Measurements from ENCODE around the gene KCNF1.

KCNF1 gene

DNA sequence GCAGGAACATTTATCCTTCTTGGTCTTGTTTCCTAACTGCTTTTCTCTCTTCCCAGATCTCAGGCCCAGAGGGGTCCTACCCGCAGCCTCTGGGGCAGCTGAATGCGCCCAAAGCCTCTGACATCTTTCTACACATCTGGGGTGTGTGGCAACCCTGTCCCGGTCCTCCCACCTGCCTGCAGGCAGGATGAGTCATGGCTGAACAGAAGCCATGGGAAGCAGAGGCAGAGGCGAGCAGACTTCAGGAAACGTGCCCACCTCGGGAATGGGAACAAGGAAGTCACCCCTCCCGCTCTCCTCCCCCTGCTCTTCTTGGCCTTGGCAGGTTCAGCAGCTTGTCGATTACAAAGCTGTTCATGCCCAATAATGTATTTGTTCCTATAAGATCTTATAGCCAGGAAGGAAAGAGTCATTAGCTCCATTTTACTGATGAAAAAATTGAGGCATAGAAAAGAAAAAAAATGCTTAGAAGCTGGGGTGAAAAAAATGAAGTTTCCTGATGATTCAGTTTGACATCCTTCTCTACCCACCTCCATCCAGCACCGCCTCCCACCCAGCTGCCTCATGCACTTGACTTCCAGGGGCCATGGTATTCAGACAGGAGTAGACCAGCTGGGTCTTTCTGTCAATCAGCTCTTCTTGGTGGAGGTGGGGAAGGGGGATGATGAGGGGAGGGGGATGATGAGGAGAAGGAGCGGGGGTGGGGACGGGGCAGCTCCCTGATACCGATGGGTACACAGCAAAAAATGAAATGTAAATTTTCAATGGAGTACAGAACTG, 10.4 kb upstream of the KCNF1 start:
- no peak for DNase-seq (ENCODE audit: low read depth in 2 of 2, low spot score in 1 of 2)

- DNase-seq (ENCODE audit: low read depth in 2 of 2, low spot score in 1 of 2), result no peak
Observed at GRCh38 chr2:10903861-10904210, 7.9 kb upstream of the KCNF1 start.

- DNase-seq (ENCODE audit: low read depth in 2 of 2, low spot score in 1 of 2), result no peak
Observed at GRCh38 chr2:10904455-10904854, 7.3 kb upstream of the KCNF1 start.

DNA sequence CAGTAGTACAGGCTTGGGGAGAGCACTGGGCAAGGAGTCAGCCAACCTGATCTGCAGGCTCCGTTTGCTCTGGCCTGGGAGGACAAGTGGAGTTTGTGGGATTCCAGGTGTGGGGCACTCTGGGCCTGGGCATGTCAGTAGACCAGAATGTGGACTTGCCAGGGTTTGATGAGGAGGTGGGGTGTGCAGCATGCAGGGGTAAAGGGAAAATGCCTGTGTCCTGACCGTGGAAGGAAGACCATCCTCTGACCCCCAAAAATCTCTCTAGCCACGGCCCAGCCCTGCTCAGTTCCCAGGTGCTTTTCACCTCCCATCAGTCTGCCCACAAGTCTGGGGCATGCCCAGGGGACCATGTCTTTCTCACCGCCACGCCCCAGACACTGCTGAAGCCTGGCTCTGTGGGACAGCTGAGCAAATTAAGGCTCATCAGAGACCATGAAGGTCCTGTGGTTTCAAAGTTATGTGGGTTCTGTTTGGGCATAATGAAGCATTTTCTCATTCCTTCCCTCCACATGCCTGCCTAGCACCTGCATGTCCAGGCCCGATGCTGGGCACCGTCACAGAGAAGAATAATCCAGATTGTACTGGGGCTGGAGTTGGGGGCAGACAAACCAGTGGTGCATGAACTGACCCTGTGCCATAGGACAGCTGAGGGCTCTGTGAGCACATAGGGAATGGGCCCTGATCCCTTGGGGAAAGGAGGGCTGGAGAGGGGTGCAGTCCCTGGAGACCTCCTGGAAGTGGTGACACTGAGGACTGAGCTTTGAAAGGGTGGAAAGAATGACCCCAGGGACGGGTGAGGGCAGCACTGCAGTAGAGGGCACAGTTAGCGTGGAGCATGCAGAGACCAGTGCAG, 6.5 kb upstream of the KCNF1 start:
- DNase-seq (ENCODE audit: low read depth in 2 of 2, low spot score in 1 of 2), result no peak

DNA sequence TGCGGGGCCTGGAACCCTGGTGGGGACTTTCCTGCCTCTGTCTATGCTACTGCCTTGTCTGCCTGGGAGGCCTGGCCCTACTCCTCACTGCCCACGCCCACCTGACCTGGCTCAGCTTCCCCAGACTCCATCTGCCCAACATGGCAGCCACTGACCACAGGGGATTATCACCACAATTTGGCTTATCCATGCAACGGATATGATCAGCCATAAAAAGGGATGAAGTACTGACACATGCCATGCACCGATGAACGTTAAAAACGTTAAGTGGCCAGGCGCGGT, 5.9 kb upstream of the KCNF1 start:
- DNase-seq (ENCODE audit: low read depth in 2 of 2, low spot score in 1 of 2), result no peak

- no peak for DNase-seq (ENCODE audit: low read depth in 2 of 2, low spot score in 1 of 2)
Observed at GRCh38 chr2:10906926-10907625, 4.7 kb upstream of the KCNF1 start.

DNA sequence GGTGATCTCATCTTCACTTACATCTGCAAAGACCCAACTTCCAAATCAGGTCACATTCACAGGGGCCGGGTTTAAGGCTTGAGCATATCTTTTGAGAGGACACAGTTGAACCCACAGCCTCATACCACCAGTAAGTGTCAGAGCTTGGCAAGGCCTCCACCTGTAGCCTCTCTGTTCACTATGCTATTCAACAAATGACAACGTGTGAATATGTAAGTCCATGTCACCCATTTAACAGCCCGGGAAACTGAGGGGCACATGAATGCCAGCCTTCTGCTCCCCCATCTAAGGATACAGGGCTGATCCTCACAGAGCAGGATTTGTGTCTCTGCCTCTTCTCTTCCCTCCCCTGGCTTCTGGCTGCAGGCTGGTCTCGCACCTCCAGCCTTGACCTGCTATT, 3.5 kb upstream of the KCNF1 start:
- DNase-seq (ENCODE audit: low read depth in 2 of 2, low spot score in 1 of 2), result no peak

- DNase-seq (ENCODE audit: low read depth in 2 of 2, low spot score in 1 of 2), result no peak
Observed at GRCh38 chr2:10909050-10909995, 2.4 kb upstream of the KCNF1 start.

GRCh38 chr2:10909996-10910341, 1.8 kb upstream of the KCNF1 start:
- no peak for DNase-seq (ENCODE audit: low read depth in 2 of 2, low spot score in 1 of 2)

- DNase-seq (ENCODE audit: low read depth in 2 of 2, low spot score in 1 of 2), result no peak
Observed at GRCh38 chr2:10910625-10911024, 1.1 kb upstream of the KCNF1 start.

DNA sequence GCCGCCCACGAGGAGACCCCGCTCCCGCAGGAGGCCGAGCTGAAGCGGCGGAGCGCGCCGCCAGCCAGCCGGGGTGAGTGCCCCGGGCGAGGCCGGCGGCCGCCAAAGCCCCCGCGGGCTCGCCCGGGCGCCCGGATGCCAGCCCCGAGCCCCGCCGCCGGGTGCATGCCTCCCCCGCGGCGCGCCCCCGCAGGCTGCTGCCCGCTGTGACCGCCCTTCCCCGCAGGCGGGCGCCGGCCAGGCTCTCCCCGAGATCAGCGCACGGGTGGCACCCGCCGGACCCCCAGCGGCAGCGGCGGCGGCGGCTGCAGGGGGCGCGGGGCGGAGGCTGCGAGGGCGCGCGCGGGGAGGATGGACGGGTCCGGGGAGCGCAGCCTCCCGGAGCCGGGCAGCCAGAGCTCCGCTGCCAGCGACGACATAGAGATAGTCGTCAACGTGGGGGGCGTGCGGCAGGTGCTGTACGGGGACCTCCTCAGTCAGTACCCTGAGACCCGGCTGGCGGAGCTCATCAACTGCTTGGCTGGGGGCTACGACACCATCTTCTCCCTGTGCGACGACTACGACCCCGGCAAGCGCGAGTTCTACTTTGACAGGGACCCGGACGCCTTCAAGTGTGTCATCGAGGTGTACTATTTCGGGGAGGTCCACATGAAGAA, 470 bp downstream of the KCNF1 start:
- DNase-seq (ENCODE audit: low read depth in 2 of 2, low spot score in 1 of 2), result no peak

- no peak for DNase-seq (ENCODE audit: low read depth in 2 of 2, low spot score in 1 of 2)
Observed at GRCh38 chr2:10912796-10913455, 1.2 kb downstream of the KCNF1 start.

GRCh38 chr2:10913501-10914271, 2.0 kb downstream of the KCNF1 start:
- DNase-seq (ENCODE audit: low read depth in 2 of 2, low spot score in 1 of 2), result no peak

GRCh38 chr2:10914272-10914693, 2.5 kb downstream of the KCNF1 start:
- DNase-seq (ENCODE audit: low read depth in 2 of 2, low spot score in 1 of 2), result no peak

DNA sequence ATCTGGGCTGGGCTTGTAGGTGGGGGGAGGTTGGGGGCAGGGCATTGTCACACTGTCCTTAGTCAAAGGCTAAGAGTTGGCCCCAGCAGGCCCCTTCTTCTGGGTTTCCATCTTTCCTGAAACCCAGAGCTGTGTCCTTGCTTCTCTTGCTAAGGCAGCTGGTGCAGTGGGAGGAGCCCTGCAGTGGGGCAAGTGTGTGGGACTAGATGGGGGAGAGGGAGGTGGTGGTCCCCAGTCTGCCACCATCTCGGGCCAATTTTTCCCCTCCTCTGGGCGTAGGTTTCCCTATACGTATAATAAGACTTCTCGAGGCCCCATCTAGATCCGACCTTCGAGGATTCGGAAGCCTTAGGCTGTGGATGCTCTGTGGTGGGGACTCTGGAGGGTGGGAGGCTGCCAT, 3.5 kb downstream of the KCNF1 start:
- DNase-seq (ENCODE audit: low read depth in 2 of 2, low spot score in 1 of 2), result no peak

DNA sequence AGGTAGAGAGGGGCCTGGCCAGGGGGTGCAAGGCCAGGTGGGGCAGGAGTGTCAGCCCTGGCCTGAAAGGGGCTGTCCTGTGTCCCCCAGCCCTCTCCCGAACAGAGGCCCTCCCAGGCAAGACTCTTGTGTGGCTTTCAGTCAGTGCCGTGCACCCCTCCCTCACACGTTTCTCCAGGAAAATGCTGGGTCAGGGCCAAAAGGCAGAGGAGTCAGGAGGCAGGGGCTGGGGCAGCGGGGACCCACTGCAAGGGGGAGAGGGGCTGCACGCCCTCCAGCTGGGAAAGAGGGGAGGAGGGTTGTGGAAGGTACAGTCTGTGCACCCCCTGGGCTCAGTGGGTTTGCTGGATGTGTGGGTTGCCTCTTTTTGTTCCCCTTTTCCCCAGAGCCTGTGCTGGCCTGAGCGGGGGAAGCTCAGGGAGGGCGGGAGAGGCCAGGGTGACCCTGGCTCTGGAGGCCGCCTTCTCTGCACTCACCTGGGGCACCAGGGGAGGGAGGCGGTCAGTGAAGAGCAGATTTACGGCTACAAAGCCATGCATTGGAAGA, 4.1 kb downstream of the KCNF1 start:
- no peak for DNase-seq (ENCODE audit: low read depth in 2 of 2, low spot score in 1 of 2)

- DNase-seq (ENCODE audit: low read depth in 2 of 2, low spot score in 1 of 2), result no peak
Observed at GRCh38 chr2:10916953-10917352, 5.2 kb downstream of the KCNF1 start.

- no peak for DNase-seq (ENCODE audit: low read depth in 2 of 2, low spot score in 1 of 2)
Observed at GRCh38 chr2:10917927-10918326, 6.2 kb downstream of the KCNF1 start.
